Measurements from ENCODE around the gene CREB5. TPM values are rescaled to one million over a fixed set of nuclear protein-coding genes. Genes with fewer than 3 reads are reported as not detected.
"Not testable (repeated sequence)": the region's sequence is repeated elsewhere in the genome, so short reads cannot be mapped to it uniquely, and the experiment has no call there.

Gene CREB5
- total RNA-seq, 4 donors from 2014 or later: 6.6 to 18.6 (median 12.6) TPM

- no peak for TF ChIP-seq CTCF (IDR thresholded peaks at IDR 0.05)
- TF ChIP-seq POLR2AphosphoS5 (IDR thresholded peaks at IDR 0.05): no peak
- no peak for TF ChIP-seq EP300 (IDR thresholded peaks at IDR 0.05)
- TF ChIP-seq POLR2A (IDR thresholded peaks at IDR 0.05; ENCODE audit: low read depth): no peak
- Histone ChIP-seq H3K36me3 (no peaks in the 10 kb centered on the region), H3K4me3 (no peak overlapping the region), H3K27me3 (no peaks in the 10 kb centered on the region), H3K27ac (replicated peaks in 1 of 4) (no peak overlapping the region), H3K9me3 (no peaks in the 10 kb centered on the region), H3K4me1 (peaks cover 0 to 17% (median 14%) of the 10 kb centered on the region in 4 donors)
- intact Hi-C loops (cut with DNase I): no loop called here
- WGBS: 84% methylated on average over 6 of the region's 6 CpGs
- no peak for DNase-seq (ENCODE audit: extremely low spot score)
These were observed 367.6 kb downstream of the CREB5 start for GRCh38 chr7:28779954-28780353.

- H3K27me3 ChIP-seq: no peaks in the 10 kb centered on the region
- DNase-seq (ENCODE audit: extremely low spot score): no peak
- intact Hi-C loops (cut with DNase I): no loop called here
- no peak overlapping the region for H3K27ac ChIP-seq (replicated peaks in 1 of 4)
- no peaks in the 10 kb centered on the region for H3K9me3 ChIP-seq
- TF ChIP-seq POLR2A (IDR thresholded peaks at IDR 0.05; ENCODE audit: low read depth) (no peak), EP300 (IDR thresholded peaks at IDR 0.05) (no peak), POLR2AphosphoS5 (IDR thresholded peaks at IDR 0.05) (no peak), CTCF (IDR thresholded peaks at IDR 0.05) (no peak)
- WGBS: 91% methylated on average over 2 of the region's 2 CpGs
- peaks cover 0 to 20% (median 18%) of the 10 kb centered on the region in 4 donors for H3K4me1 ChIP-seq
- H3K36me3 ChIP-seq: no peaks in the 10 kb centered on the region
- no peak overlapping the region for H3K4me3 ChIP-seq
These were observed 370.0 kb downstream of the CREB5 start for GRCh38 chr7:28782362-28782761.

- Histone ChIP-seq H3K9me3 (no peaks in the 10 kb centered on the region), H3K4me3 (no peak overlapping the region), H3K27ac (replicated peaks in 1 of 4) (peak overlapping the region in 3 of 4 donors; percentile 31 to 56 (median 32)), H3K4me1 (peaks cover 0 to 20% (median 18%) of the 10 kb centered on the region in 4 donors), H3K36me3 (no peaks in the 10 kb centered on the region), H3K27me3 (no peaks in the 10 kb centered on the region)
- TF ChIP-seq POLR2A (IDR thresholded peaks at IDR 0.05; ENCODE audit: low read depth): no peak
- no peak for TF ChIP-seq POLR2AphosphoS5 (IDR thresholded peaks at IDR 0.05)
- TF ChIP-seq CTCF (IDR thresholded peaks at IDR 0.05): no peak
- no peak for TF ChIP-seq EP300 (IDR thresholded peaks at IDR 0.05)
- 33% methylated on average over 13 of the region's 13 CpGs for WGBS
- DNase-seq (ENCODE audit: extremely low spot score): no peak
- intact Hi-C loops (cut with DNase I): no loop called here
These were observed 372.0 kb downstream of the CREB5 start for GRCh38 chr7:28784171-28784902.

- TF ChIP-seq CTCF (IDR thresholded peaks at IDR 0.05): no peak
- TF ChIP-seq POLR2A (IDR thresholded peaks at IDR 0.05; ENCODE audit: low read depth): no peak
- no peak for TF ChIP-seq EP300 (IDR thresholded peaks at IDR 0.05)
- TF ChIP-seq POLR2AphosphoS5 (IDR thresholded peaks at IDR 0.05): no peak
- intact Hi-C loops (cut with DNase I): no loop called here
- DNase-seq (ENCODE audit: extremely low spot score): no peak
- Histone ChIP-seq H3K4me3 (no peak overlapping the region), H3K27ac (replicated peaks in 1 of 4) (peak overlapping the region in 1 of 4 donors; percentile 56), H3K4me1 (peaks cover 0 to 20% (median 18%) of the 10 kb centered on the region in 4 donors), H3K36me3 (no peaks in the 10 kb centered on the region), H3K27me3 (no peaks in the 10 kb centered on the region), H3K9me3 (no peaks in the 10 kb centered on the region)
- 80% methylated on average over 14 of the region's 14 CpGs for WGBS
These were observed 373.0 kb downstream of the CREB5 start for GRCh38 chr7:28785041-28785995.

- intact Hi-C loops (cut with DNase I); H3K4me3 ChIP-seq; DNase-seq (ENCODE audit: extremely low spot score); H3K27me3 ChIP-seq; H3K27ac ChIP-seq (replicated peaks in 1 of 4); H3K9me3 ChIP-seq; H3K36me3 ChIP-seq: not testable (repeated sequence)
- WGBS: 92% methylated on average over 5 of the region's 5 CpGs
- H3K4me1 ChIP-seq: peaks cover 0 to 20% (median 18%) of the 10 kb centered on the region in 4 donors
These were observed 373.8 kb downstream of the CREB5 start for GRCh38 chr7:28786156-28786555.

All from esophagus muscularis mucosa (tissue), 4 donors.